HG03060 (cell line): ENCODE results near the gene WNT8B.

Experiments used
- ATAC-seq: cut with Tn5 transposase; IDR thresholded peaks from one replicate; pipeline ENCODE4 v1.9.1; 2021; ENCODE audit warnings: low read depth, moderate number of reproducible peaks; ENCODE audit not compliant: unreplicated experiment

Gene WNT8B

GRCh38 chr10:100482181-100482833 is 19.5 kb downstream of the WNT8B start:
- ATAC-seq: no peak

- ATAC-seq: no peak
Observed at GRCh38 chr10:100482834-100483185, 20.0 kb downstream of the WNT8B start.

GRCh38 chr10:100483876-100484666 is 21.3 kb downstream of the WNT8B start:
- ATAC-seq: no peak

GRCh38 chr10:100485366-100485765 is 22.6 kb downstream of the WNT8B start:
- ATAC-seq: no peak

GRCh38 chr10:100485801-100486495 is 23.1 kb downstream of the WNT8B start:
- ATAC-seq: no peak

- no peak for ATAC-seq
Observed at GRCh38 chr10:100487529-100487928, 24.7 kb downstream of the WNT8B start.

GRCh38 chr10:100489396-100489795 is 26.6 kb downstream of the WNT8B start:
- no peak for ATAC-seq

GRCh38 chr10:100490531-100490930 is 27.7 kb downstream of the WNT8B start:
- no peak for ATAC-seq

GRCh38 chr10:100496567-100496966 is 33.8 kb downstream of the WNT8B start:
- no peak for ATAC-seq

GRCh38 chr10:100498059-100498458 is 35.2 kb downstream of the WNT8B start:
- no peak for ATAC-seq

GRCh38 chr10:100501423-100501822 is 38.6 kb downstream of the WNT8B start:
- no peak for ATAC-seq

GRCh38 chr10:100502926-100503494 is 40.2 kb downstream of the WNT8B start:
- ATAC-seq: no peak

- ATAC-seq: no peak
Observed at GRCh38 chr10:100504096-100504495, 41.3 kb downstream of the WNT8B start.

GRCh38 chr10:100505164-100505563 is 42.4 kb downstream of the WNT8B start:
- ATAC-seq: no peak

- no peak for ATAC-seq
Observed at GRCh38 chr10:100506596-100507356, 44.0 kb downstream of the WNT8B start.

GRCh38 chr10:100507357-100507732 is 44.5 kb downstream of the WNT8B start:
- no peak for ATAC-seq

GRCh38 chr10:100508266-100508665 is 45.5 kb downstream of the WNT8B start:
- no peak for ATAC-seq

- no peak for ATAC-seq
Observed at GRCh38 chr10:100508691-100509150, 45.9 kb downstream of the WNT8B start.

GRCh38 chr10:100509241-100509840 is 46.5 kb downstream of the WNT8B start:
- no peak for ATAC-seq
